ENCODE results near the gene C1R. TPM values are rescaled to one million over a fixed set of nuclear protein-coding genes. Genes with fewer than 3 reads are reported as not detected.
A peak's percentile ranks its signal among the peaks of the same experiment; 100 is the strongest.

Gene C1R
- total RNA-seq, 4 donors from 2014 or later, result 22.8 to 297 (median 140) TPM

- intact Hi-C loops (cut with DNase I), result no loop called here
- 83 to 85% methylated on average over 4 of the region's 4 CpGs for WGBS, 2 donors
- TF ChIP-seq POLR2A (IDR thresholded peaks at IDR 0.05) (no peak), CTCF (IDR thresholded peaks at IDR 0.05) (no peak)
- H3K4me3 ChIP-seq, result no peak overlapping the region
- no peak overlapping the region for H3K27ac ChIP-seq
- peaks cover 0 to 75% (median 7%) of the 10 kb centered on the region in 3 donors for H3K36me3 ChIP-seq
- no peaks in the 10 kb centered on the region for H3K9me3 ChIP-seq
- no peaks in the 10 kb centered on the region for H3K27me3 ChIP-seq
- no peak for DNase-seq
- peaks cover 0 to 12% (median 0%) of the 10 kb centered on the region in 3 donors for H3K4me1 ChIP-seq
Measured at GRCh38 chr12:7100239-7100638, 8.0 kb upstream of the C1R start.

- intact Hi-C loops (cut with DNase I), result no loop called here
- Histone ChIP-seq H3K27me3 (no peaks in the 10 kb centered on the region), H3K36me3 (peaks cover 0 to 68% (median 7%) of the 10 kb centered on the region in 3 donors), H3K27ac (no peak overlapping the region), H3K9me3 (no peaks in the 10 kb centered on the region), H3K4me1 (peaks cover 0 to 12% (median 0%) of the 10 kb centered on the region in 3 donors), H3K4me3 (no peak overlapping the region)
- 78 to 81% methylated on average over 6 to 8 of the region's 9 CpGs for WGBS, 2 donors
- no peak for TF ChIP-seq POLR2A (IDR thresholded peaks at IDR 0.05)
- TF ChIP-seq CTCF (IDR thresholded peaks at IDR 0.05), result no peak
- DNase-seq, result no peak
Measured at GRCh38 chr12:7099290-7099996, 7.2 kb upstream of the C1R start.

GRCh38 chr12:7096979-7097378 lies 4.7 kb upstream of the C1R start:
- TF ChIP-seq CTCF (IDR thresholded peaks at IDR 0.05) (no peak), POLR2A (IDR thresholded peaks at IDR 0.05) (no peak)
- Histone ChIP-seq H3K36me3 (peaks cover 0 to 44% (median 7%) of the 10 kb centered on the region in 3 donors), H3K27ac (no peak overlapping the region), H3K4me1 (peaks cover 3 to 28% (median 13%) of the 10 kb centered on the region in 3 donors), H3K27me3 (no peaks in the 10 kb centered on the region), H3K4me3 (no peak overlapping the region), H3K9me3 (no peaks in the 10 kb centered on the region)
- 75 to 81% methylated on average over 10 to 16 of the region's 19 CpGs for WGBS, 2 donors
- no peak for DNase-seq
- intact Hi-C loops (cut with DNase I), result no loop called here

DNA sequence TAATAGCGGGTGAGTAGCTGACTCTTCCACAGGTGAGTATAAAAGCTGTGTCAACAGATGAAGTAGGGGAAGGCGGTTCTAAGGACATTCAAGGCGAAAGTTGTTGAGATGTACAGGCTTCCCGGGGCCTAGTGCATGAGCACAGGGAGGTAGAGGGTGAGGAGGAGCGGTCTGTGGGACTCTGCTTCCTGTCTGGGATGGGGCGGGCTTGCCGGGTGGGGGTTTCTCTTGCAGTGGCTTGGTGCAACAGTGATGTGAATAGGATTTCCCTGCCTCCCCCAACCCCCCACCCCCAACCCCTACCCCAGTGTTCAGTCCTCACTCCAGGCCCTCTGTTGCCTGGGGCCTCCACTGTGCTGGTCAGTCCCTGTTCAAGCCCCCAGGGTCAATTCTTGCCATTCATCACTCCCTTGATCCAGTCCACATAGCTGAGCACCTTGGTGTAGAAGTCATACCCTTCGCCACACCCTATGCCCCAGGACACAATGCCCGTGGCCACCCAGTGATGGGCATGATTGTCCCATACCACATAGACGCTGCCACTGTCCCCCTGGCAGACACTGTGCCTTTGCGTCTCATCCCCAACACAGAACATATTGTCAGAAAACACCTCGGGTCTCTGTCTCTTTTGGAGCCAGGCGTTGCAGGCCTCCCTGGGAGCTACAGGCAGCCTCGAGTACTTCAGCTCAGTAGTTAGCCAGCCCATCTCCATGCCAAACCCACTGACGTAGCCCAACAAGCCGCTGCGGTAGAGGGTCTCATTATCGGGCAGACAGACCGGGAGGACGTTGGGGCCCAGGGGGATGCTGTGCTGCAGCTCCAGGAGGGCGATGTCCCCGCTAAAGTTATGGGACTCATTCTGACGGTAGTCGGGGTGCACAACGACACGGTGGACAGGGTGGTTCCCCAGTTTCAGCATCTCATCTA lies 4.0 kb upstream of the C1R start:
- whole genome bisulfite sequencing, 2 donors, result 63 to 72% methylated on average over 11 to 16 of the region's 26 CpGs
- peaks cover 0 to 37% (median 7%) of the 10 kb centered on the region in 3 donors for H3K36me3 ChIP-seq
- DNase-seq, result no peak
- no peaks in the 10 kb centered on the region for H3K9me3 ChIP-seq
- no peaks in the 10 kb centered on the region for H3K27me3 ChIP-seq
- peaks cover 3 to 30% (median 20%) of the 10 kb centered on the region in 3 donors for H3K4me1 ChIP-seq
- H3K4me3 ChIP-seq, result no peak overlapping the region
- TF ChIP-seq CTCF (IDR thresholded peaks at IDR 0.05) (no peak), POLR2A (IDR thresholded peaks at IDR 0.05) (no peak)
- H3K27ac ChIP-seq, result no peak overlapping the region
- intact Hi-C loops (cut with DNase I), result no loop called here

GRCh38 chr12:7093892-7094291 lies 1.6 kb upstream of the C1R start:
- H3K27ac ChIP-seq, result peak overlapping the region in 2 of 4 donors; percentile 40 to 89
- TF ChIP-seq POLR2A (IDR thresholded peaks at IDR 0.05) (no peak), CTCF (IDR thresholded peaks at IDR 0.05) (no peak)
- no peaks in the 10 kb centered on the region for H3K27me3 ChIP-seq
- WGBS, 2 donors, result 50 to 62% methylated on average over 10 of the region's 10 CpGs
- no peak for DNase-seq
- H3K4me1 ChIP-seq, result peaks cover 18 to 54% (median 42%) of the 10 kb centered on the region in 3 donors
- H3K4me3 ChIP-seq, result no peak overlapping the region
- intact Hi-C loops (cut with DNase I), result loop anchor here (5.0 kb wide), 1 partner anchor 37 kb away; no protein-coding TSS in a partner anchor
- H3K9me3 ChIP-seq, result no peaks in the 10 kb centered on the region
- peaks cover 0 to 25% (median 0%) of the 10 kb centered on the region in 3 donors for H3K36me3 ChIP-seq
